GM18520 (cell line): Measurements from ENCODE around the gene SLC25A12.
A peak's percentile ranks its signal among the peaks of the same experiment; 100 is the strongest.
"Not testable (repeated sequence)": the region's sequence is repeated elsewhere in the genome, so short reads cannot be mapped to it uniquely, and the experiment has no call there.

ENCODE experiments used
- ATAC-seq: cut with Tn5 transposase; IDR thresholded peaks from one replicate; pipeline ENCODE4 v1.9.1; 2021; ENCODE audit not compliant: unreplicated experiment

The SLC25A12 gene

DNA sequence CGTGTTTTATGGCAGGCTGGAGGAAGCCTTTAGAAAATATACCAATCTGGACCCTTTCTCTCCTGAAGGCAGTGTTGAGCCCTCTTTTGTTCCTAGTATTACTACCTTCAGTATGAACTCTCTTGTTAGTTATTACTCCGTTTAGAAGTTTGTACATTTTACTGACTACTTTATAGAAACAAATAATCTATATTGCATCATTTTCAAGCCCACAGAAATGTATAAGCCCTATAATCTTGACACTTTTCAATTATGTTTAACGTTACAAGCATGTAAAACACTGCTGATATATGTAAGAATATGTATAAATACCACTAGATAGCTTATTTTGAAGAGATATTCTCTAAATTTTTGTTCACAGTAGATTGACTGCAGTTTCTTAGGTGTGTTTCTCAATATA, 64.0 kb downstream of the SLC25A12 start:
- no peak for ATAC-seq

DNA sequence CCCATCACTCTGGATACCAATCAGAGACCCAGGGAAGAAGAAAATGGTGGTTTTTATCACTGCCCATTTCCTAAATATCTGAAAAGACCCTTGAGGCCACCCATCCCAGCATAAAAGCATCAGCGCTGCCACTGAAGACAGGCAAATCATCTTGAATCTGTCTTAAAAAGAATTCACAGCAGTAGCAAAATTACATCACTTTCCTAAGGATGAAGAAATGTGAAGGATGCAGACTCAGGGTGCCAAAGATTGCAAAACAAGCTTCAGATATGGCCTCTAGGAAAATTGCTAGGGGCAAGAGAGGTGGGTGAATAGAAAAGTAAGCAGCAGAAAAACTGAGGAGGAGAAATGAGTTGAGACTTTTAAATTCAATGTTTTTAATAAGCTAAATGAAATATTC, 70.0 kb downstream of the SLC25A12 start:
- no peak for ATAC-seq

DNA sequence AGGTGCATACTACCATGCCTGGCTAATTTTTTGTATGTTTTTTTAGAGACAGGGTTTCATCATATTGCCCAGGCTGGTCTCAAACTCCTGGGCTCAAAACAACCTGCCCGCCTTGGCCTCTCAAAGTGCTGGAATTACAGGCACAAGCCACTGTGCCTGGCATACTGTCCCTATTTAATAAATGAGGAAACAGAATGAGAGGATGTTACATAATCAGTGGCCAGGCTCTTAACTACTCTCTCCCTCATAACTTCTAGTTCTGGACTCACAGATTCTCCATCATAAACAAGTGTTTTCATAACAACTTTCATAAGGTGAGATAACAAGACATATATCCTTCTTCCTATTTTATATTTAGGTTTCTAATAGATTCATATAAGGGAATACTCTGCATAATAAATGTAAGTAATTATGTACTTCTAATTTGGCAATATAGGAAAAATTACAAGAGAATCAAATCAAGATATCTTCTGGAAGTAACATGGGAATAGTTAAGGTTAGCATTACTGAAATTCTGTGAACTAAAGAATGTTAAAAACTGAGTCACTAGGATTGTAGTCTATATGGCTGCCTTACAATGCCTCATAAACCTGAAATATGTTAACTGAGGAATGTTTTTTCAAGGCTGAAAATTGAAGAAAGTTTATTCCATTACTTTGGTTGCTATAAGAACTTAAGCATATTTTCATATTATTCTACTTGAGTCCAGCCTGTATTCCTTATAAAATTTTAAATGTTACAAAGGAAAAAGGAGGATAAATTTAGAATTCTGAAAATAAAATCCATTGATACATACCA, 71.3 kb downstream of the SLC25A12 start:
- ATAC-seq, result no peak

DNA sequence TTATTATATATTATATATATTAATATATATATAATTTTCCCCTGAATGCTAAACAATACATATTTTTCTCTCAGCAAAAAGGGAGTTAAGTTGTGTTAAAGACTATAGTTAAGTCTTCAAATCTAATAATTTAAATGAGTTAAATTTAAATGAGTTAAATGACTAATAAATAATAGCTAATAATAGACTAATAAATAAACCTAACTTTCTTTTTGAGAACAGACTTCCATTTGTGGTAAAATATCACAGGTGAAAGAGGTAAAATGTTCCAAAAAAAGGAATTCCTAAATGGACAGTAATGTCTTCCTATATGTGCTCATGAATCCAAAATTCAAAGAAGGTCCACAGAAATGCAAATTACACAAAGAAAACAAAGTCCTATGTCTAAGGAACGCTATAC, 74.6 kb downstream of the SLC25A12 start:
- no peak for ATAC-seq

- ATAC-seq, result no peak
Observed at GRCh38 chr2:171814883-171815282, 79.2 kb downstream of the SLC25A12 start.

DNA sequence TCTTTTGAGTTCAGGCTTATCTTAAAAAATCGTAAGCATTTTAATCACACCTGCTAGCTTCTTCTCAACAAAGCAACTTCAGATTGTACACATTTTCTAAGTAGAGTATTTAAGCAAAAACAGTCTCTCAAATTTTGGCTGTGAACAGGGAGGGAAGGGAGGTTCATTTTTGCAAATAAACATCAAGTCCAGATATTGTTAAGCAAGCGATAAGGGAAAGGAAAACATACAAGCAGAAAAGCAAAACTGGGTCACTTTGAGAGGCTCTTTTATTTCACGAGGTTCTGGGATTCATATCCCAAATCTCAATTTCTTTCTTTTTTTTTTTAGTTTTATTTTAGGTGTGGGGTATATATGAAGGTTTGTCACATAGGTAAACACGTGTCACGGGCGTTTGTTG, 79.9 kb downstream of the SLC25A12 start:
- no peak for ATAC-seq

DNA sequence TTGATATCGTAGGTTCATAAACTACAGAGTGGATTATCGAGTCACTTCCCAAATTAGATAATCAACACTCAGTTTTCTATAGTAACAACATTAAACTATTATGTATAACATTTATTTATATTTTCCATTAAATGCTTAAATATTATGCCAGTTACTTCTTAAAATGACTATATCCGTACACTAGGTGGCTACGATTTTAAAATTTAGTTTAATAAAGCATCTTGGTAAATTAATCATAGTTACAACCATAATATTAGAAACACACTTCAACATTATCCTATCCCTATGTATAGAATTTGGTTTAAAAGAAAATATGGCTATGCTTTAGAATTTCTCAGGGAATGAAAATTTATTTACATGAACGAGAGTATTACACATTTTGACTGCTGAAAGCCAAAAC, 80.3 kb downstream of the SLC25A12 start:
- ATAC-seq, result no peak

- no peak for ATAC-seq
Observed at GRCh38 chr2:171813126-171813525, 80.9 kb downstream of the SLC25A12 start.

DNA sequence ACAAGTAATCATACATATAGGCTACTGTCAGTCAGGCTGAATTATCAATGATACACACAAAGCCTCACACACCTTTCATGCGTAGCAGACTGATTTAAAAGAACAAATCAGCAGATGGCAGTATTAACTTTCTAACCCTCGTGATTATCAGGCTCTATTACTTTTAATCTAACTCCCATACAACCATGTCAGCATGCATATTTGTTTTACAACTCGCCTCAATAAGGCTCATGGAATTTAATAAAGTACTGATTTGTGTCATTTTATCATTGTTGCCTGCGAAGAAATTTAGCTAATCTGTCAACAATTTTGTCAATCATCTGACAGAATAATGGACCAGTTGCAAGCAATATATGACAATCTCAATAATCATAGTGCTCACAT, 82.8 kb downstream of the SLC25A12 start:
- ATAC-seq, result no peak

DNA sequence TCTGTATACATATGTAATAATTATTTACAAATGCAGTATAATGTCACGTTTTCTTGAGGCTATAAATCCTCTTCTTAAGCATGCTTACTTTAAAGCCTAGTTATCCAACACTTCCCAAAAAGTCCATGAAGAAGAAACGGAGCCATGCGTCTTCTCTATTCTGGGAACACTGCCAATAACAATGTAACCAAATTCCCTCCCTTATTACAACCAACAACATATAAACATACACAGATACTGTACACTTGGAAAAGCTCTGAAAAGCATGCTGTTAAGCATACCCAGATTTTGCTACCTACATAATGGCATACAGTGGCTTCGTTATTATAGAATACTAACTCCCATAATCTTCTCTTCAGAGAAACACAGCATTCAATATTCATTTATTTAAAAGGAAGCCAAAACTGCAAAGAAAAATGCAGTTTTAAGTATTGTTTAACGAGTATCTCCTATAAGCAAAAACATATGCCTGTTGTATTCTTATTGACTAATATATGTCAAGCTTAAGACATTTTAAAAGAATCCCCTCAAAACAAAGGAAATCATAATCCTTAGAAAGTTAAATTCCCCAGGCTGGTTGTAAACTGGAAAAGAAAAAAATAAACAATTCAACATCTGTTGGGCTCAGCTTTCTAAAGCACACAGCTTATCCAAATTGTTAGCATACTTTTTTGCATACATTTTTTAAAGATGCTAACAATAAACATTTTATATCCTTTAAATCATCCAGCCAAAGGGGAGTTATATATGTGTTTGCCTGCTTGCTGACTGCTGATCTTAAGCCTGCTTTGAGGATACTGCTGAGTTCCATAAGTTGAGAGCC, 83.4 kb downstream of the SLC25A12 start:
- ATAC-seq, result no peak

- ATAC-seq, result not testable (repeated sequence)
Observed at GRCh38 chr2:171808885-171809284, 85.2 kb downstream of the SLC25A12 start.

- ATAC-seq, result no peak
Observed at GRCh38 chr2:171807831-171808393, 86.1 kb downstream of the SLC25A12 start.

DNA sequence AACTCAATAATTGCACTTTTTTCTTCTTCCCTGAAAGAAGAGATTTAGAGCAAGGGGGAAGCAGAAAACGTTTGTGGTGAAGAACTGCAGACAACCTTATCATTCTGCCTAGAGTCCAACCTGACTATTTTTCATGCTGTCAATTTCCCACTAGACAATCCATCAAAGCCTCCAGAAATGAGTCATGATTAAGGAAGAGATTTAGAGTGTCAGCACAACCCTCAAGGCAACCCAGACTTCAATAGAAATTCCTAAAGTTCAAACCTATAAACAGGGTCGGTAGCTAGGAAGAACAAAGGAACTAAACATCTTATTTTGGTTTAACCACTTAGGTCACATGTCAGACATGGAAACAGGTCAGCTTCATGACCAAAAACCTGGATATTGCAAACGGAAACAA, 86.9 kb downstream of the SLC25A12 start:
- ATAC-seq, result no peak

DNA sequence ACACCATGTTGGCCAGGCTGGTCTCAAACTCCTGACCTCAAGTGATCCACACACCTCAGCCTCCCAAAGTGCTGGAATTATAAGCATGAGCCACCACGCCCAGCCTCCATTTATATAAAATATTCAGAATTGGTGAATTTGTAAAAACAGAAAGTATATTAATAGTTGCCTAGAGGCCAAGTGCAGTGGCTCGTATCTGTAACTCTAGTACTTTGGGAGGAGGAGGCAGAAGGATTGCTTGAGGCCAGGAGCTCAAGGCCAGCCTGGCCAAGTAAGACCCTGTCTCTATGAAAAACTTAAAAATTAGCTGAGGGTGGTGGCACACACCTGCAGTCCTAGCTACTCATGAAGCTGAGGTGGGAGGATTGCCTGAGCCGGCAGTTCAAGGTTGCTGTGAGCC, 89.6 kb downstream of the SLC25A12 start:
- no peak for ATAC-seq

GRCh38 chr2:171803757-171804156, 90.3 kb downstream of the SLC25A12 start:
- no peak for ATAC-seq

DNA sequence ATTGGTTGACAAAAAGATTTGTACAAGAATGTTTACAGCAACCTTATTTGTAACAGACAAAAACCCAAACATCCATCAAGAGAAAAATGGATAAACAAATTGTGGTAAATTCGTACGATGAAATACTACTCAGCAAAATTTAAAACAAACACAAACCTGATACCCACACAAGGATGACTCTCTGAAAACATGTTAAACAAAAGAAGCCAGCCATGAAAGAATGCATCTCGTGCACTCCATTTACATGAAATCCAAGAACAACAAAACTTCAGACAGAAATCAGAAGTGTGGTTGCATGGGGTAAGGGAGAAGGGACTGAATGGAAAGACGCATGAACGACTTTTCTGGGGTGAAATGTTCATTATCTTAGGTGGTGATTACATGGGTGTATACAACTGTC, 93.4 kb downstream of the SLC25A12 start:
- ATAC-seq, result no peak

DNA sequence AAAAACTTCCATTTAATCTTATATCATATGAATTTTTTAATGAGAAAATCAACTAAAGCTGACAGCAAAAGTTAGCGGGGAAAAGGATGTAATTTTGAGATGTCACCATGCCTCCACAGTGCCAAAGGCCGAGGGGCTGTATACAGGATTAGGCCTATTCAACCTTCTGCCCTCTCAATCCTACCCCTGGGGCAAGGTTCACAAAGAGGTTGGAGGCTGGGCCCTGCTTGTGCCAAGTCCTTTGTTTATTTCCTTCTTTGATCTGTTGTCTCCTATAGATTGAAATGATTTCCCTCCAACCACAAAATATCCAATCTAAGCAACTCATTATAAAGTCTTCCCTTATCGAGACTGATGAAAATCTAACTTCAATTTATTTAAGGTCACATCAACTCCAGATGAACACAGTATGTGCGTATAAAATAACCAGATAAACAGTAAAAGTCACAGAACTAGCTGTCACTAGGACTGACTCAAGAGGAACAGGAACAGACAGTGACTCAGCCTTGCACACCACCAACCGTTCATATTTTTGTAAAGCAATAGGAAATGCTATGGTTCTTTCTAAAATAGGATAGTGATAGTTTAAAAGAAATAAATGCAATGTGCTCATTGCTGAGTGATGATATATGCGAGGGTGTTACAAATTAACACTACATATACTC, 95.8 kb downstream of the SLC25A12 start:
- no peak for ATAC-seq

GRCh38 chr2:171794918-171795317, 99.1 kb downstream of the SLC25A12 start:
- ATAC-seq, result no peak

DNA sequence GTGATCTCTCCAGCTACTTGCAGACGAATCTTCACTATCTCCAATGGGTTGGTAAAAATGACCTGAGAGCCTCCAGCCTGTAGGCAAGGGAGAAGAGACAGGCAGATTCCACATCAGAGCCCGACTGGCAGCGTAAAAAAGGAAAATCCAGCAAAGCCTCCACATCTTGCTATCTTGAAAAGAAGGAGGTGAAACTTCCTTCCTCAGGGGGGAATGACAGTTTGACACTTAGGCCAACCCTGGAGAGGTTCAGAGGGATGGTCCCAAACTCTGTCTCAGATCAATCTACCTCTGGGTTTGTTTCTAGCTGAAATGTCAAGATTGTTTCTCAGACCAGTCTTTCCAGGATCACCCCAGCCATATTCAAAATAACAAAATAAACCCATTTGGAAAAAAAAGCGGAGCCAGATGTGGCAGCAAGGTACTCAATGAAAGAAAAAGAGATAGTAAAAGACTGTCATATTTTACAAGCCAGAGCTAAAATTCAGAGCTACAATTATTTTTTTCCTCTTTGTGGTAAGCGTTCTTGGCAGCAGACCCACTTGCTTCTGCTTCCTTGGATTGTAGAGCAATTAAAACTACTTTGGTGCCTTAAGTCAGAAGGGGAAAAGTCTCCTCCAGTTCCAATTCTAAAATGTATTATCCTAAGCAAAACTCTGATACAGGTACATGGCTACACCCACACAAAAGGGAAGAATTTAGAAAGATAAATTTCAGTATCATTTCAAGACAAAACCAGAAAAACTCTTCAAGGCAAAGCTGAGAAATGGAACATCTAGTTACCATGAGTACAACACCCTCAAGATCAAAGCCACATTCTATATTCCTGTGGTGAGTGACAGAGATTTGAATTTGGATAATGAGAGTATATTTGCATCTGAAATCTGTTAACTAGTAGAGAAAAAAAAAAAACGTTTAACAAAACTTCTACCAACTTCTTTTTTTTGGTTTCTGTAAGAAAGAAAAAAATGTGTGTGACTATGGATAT, 100.1 kb downstream of the SLC25A12 start:
- ATAC-seq, result peak; percentile 40

- ATAC-seq, result no peak
Observed at GRCh38 chr2:171792886-171793580, 101.0 kb downstream of the SLC25A12 start.
